ENCODE results near the gene ZG16B.

GRCh38 chr16:2826591-2827373 lies 3.3 kb upstream of the ZG16B start:
- no peak for TF ChIP-seq CTCF (IDR thresholded peaks at IDR 0.05; ENCODE audit: low read depth, low read length, poor library complexity, severe bottlenecking)
- TF ChIP-seq EZH2phosphoT487 (IDR thresholded peaks at IDR 0.05; ENCODE audit: borderline replicate concordance, low read length) = no peak
